Panc1 (cell line): ENCODE data around the gene MYO16.

Source experiments
- POLR2AphosphoS5 ChIP-seq: IDR thresholded peaks from 2 replicates; pipeline ENCODE4 v1.6.1; 2012; ENCODE audit warnings: mild to moderate bottlenecking, low read depth, low read length, moderate library complexity
- REST ChIP-seq, 2 experiments: IDR thresholded peaks; 2 replicates each; pipeline ENCODE4 v1.6.1; 2011 to 2012; ENCODE audit warnings: low read depth in 2 of 2, control low read depth in 1 of 2, low read length in 1 of 2, mild to moderate bottlenecking in 1 of 2, moderate library complexity in 1 of 2; ENCODE audit not compliant: insufficient read depth in 1 of 2
- TCF7L2 ChIP-seq: IDR thresholded peaks from 2 replicates; pipeline ENCODE4 v1.6.1; 2011; ENCODE audit warnings: mild to moderate bottlenecking, low read depth, low read length, inconsistent platforms
- TF ChIP-seq, protein P1 (sequence below): fragments of 450-650 bp; IDR thresholded peaks from 2 replicates; pipeline ENCODE4 v1.5.1; 2017; ENCODE audit warnings: mild to moderate bottlenecking

- no peak for TF ChIP-seq REST (IDR thresholded peaks at IDR 0.05; ENCODE audit: insufficient read depth in 1 of 2, low read depth in 2 of 2, low read length in 1 of 2)
- TF ChIP-seq, protein P1, sequence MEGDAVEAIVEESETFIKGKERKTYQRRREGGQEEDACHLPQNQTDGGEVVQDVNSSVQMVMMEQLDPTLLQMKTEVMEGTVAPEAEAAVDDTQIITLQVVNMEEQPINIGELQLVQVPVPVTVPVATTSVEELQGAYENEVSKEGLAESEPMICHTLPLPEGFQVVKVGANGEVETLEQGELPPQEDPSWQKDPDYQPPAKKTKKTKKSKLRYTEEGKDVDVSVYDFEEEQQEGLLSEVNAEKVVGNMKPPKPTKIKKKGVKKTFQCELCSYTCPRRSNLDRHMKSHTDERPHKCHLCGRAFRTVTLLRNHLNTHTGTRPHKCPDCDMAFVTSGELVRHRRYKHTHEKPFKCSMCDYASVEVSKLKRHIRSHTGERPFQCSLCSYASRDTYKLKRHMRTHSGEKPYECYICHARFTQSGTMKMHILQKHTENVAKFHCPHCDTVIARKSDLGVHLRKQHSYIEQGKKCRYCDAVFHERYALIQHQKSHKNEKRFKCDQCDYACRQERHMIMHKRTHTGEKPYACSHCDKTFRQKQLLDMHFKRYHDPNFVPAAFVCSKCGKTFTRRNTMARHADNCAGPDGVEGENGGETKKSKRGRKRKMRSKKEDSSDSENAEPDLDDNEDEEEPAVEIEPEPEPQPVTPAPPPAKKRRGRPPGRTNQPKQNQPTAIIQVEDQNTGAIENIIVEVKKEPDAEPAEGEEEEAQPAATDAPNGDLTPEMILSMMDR = no peak
- no peak for TF ChIP-seq POLR2AphosphoS5
- TF ChIP-seq TCF7L2 = no peak
These were observed 471.4 kb downstream of the MYO16 start for GRCh38 chr13:109100705-109101304.
